Left renal pelvis (tissue), 4 donors: ENCODE data around the gene GXYLT2. TPM values are rescaled to one million over a fixed set of nuclear protein-coding genes. Genes with fewer than 3 reads are reported as not detected.
"Not testable (repeated sequence)": the region's sequence is repeated elsewhere in the genome, so short reads cannot be mapped to it uniquely, and the experiment has no call there.

ENCODE experiments used
- DNase-seq, 4 donors: peaks; one replicate each; pipeline ENCODE4 v3.0.0-alpha.2; 2013; ENCODE audit warnings: low read depth in 4 of 4, low spot score in 3 of 4
- polyA plus RNA-seq, 4 donors: library from polyadenylated mRNA; unstranded; fragments of 120-200 nt; gene quantifications; one replicate each; pipeline ENCODE4 v1.2.1, GENCODE V29; 2013; ENCODE audit not compliant: insufficient read length in 4 of 4

Gene GXYLT2
- polyA plus RNA-seq, 4 donors: 13.1 to 55.4 (median 16.9) TPM

- DNase-seq: not testable (repeated sequence)
Measured at GRCh38 chr3:72928781-72929735, 41.2 kb downstream of the GXYLT2 start.

DNA sequence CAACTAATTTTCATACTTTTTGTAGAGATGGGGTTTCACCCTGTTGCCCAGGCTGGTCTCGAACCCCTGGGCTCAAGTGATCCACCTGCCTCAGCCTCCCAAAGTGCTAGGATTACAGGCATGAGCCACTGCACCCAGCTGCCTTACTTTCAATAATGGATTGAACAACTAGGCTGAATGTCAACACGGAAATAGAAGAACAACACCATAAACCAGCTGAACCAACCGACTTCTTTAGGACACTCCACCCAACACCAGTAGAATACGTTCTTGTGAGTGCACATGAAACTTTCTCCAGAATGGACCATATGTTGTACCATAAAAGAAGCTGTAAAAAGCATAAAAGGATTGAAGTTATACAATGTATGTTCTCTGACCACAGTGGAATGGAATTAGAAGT, 42.9 kb downstream of the GXYLT2 start:
- DNase-seq: no peak

- no peak for DNase-seq
Measured at GRCh38 chr3:72932416-72932815, 44.6 kb downstream of the GXYLT2 start.

GRCh38 chr3:72938471-72939265, 50.8 kb downstream of the GXYLT2 start:
- peak in 3 of 4 donors; percentile 27 to 47 (median 38) for DNase-seq

DNA sequence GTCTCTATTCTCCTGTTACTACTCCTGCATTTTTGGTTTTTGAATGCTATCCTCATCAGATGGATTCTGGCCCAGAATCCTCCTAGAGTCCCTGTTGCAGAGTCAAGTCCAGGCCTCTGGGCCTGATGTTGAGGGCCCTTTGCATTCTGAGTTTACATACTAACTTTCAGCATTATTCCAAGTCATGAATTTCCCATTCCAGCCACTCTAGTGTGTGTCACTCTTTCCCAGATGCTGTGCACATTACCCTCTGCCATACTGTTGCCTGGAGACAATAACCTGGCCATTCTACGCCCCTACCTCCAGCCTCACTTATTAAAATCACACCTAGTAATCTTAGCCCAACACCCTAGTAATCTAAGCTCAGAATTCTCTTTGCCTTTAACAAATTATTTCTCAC, 53.4 kb downstream of the GXYLT2 start:
- DNase-seq: no peak

- no peak for DNase-seq
Measured at GRCh38 chr3:72942427-72942826, 54.6 kb downstream of the GXYLT2 start.

DNA sequence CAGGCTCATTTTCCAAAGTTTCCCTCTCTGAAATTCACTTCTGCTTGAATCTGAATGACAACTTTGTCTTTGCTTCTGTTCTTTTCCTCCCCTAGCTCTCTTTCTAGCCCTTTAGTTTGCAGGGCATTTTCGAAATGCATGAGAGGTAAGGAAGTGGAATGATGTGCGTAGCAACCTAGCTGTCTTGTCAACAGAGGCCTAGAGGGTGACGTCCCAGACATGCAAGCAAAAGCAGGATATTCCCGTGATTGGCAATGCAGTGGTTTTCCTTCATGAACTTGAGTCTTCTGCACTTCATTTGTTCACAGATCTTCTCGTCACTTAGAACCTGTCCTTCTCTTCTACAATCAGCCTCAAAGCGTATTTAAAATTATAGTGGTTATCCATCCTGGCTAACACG, 56.9 kb downstream of the GXYLT2 start:
- no peak for DNase-seq

DNA sequence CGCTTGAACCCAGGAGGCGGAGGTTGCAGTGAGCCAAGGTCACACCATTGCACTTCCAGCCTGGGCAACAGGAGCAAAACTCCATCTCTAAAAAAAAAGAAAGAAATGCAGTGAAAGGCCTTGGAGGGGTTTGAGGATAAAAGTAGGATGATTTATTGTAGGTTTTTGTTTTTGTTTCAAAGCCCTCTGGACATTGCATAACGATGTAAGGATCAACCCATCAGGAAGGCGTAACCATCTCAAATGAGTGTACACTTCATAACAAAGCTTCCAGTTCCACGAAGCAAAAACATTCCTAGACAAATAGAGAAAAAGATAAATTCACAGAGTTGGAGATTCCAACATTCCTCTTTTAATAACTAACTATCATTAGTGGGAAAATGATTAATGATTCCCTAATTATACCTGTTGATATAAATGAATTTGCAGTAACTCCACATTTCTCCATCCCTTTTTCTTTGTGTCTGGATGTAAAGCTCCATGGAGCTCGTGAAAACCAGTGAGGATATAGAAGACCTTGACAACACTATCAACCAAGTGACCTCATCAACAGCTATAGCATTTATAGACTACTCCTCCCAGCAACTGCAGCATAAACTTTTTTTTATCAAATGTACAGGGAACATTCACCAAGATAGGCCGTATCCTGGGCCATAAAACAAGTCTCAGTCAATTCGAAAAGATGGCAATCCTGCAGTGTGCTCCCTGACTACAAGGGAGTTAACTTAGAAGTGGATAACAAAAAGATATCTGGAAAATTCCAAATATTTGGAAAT, 60.1 kb downstream of the GXYLT2 start:
- no peak for DNase-seq

DNA sequence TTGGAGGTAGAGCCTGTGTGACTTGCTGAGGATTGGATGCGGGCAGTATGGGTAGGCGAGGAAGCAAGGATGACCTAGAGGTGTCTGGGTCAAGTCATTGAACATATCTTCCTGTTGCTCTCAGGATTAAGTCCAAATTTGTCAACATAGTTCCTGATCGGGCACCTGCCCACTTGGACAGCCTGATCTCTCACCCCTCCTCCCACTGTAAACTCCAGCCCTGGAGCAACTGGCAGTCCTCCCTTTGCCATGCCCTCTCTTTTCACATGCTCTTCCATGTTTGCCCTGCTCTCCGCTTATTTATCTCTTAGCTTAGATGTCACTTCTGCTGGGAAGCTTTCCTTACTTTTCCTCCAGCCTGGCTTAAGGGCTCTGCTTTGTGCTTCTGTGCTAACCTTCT, 61.2 kb downstream of the GXYLT2 start:
- no peak for DNase-seq

- no peak for DNase-seq
Measured at GRCh38 chr3:72950372-72950771, 62.5 kb downstream of the GXYLT2 start.

GRCh38 chr3:72950801-72951200, 63.0 kb downstream of the GXYLT2 start:
- DNase-seq: no peak

GRCh38 chr3:72951259-72951722, 63.4 kb downstream of the GXYLT2 start:
- no peak for DNase-seq

- DNase-seq: no peak
Measured at GRCh38 chr3:72953325-72953956, 65.6 kb downstream of the GXYLT2 start.

- DNase-seq: no peak
Measured at GRCh38 chr3:72957297-72957696, 69.5 kb downstream of the GXYLT2 start.

- no peak for DNase-seq
Measured at GRCh38 chr3:72959336-72959735, 71.5 kb downstream of the GXYLT2 start.

GRCh38 chr3:72960812-72961518, 73.1 kb downstream of the GXYLT2 start:
- DNase-seq: no peak

DNA sequence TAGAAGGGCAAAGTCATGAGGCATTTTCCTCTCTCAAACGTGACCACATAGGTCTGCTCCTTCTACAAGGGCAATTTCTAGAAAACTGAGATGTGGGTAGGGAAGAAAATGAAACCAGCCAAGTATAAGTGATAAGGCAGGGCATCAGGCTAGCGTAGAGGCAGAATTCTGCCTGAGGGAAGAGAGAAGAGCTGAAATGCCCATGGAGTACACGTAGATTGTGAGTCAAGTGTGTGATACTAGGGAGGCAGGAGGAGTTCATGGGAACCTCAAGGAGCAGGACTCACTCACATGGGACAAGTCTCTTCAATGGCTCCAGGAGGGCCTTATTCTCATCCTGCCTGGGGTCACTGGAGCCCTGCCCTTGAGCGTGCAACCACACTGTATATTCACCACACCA, 73.9 kb downstream of the GXYLT2 start:
- DNase-seq: no peak

DNA sequence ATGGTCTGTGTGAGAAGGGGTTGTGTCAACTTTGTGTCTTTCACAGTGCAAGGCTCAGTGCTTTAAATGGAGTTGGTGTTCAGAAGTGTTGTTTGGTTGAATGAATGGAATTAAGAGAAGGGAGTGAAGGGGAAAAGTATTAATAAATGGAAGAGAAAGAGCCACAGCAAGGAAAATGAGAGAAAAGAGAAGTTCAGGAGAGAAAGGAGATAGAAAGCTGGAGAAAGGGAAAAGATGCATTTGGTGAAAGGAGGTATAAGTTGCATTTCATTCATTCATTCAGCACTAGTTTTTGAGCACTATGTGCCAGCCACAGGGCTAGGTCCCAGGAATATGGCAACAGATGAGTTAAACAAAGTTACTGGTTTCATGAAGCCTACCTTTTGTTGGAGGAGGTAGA, 74.5 kb downstream of the GXYLT2 start:
- no peak for DNase-seq

GRCh38 chr3:72964633-72965032, 76.8 kb downstream of the GXYLT2 start:
- DNase-seq: no peak

DNA sequence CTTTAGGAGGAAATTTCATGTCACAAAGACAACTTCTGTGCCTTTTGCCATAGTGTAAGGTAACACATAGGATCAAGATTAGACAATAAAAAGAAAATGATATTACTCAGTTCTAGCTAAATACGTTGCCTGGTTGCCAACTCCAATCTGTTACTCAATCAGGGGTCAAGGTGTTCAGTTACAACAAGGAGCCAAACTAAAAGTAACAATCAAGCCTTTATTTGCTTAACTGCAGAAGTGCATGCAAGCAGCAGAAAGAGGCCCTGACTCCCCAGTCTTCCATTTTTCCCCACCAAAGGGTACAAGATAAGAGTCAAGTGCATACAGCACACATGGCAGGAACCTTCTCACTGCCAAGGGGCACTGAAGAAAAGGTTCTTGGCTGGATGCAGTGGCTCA, 80.4 kb downstream of the GXYLT2 start:
- DNase-seq: no peak
